ENCODE measurements around the gene F10.

The F10 gene

GRCh38 chr13:113089693-113090414, 32.7 kb upstream of the F10 start:
- Histone ChIP-seq H3K14ac (ENCODE audit: low read length) (no peak overlapping the region), H2BK12ac (ENCODE audit: low read length) (no peak overlapping the region), H3K27me3 (ENCODE audit: control insufficient read depth in 3 of 3, insufficient read depth in 3 of 3, low read depth in 1 of 3, low read length in 3 of 3) (no peaks in the 10 kb centered on the region), H3K23ac (ENCODE audit: low read depth, low read length, poor library complexity) (no peak overlapping the region), H3K27ac (replicated peaks; ENCODE audit: low read length) (no peak overlapping the region), H2AFZ (ENCODE audit: low read length) (no peak overlapping the region), H3K18ac (ENCODE audit: low read length) (no peak overlapping the region), H3K9ac (ENCODE audit: low read depth, low read length, poor library complexity) (no peak overlapping the region), H2AK5ac (ENCODE audit: low read depth, low read length) (no peak overlapping the region), H4K91ac (ENCODE audit: low read depth, low read length, poor library complexity) (no peak overlapping the region), H3K4me1 (ENCODE audit: control insufficient read depth in 2 of 2, insufficient read depth in 1 of 2, low read depth in 1 of 2, low read length in 2 of 2) (peaks cover 0 to 6% of the 10 kb centered on the region in 2 donors), H3K79me1 (ENCODE audit: low read depth, low read length) (no peaks in the 10 kb centered on the region), H3K4ac (ENCODE audit: low read length) (no peak overlapping the region), H3K9me3 (replicated peaks in 1 of 2; ENCODE audit: control insufficient read depth in 2 of 2, insufficient read depth in 1 of 2, low read depth in 1 of 2, low read length in 2 of 2) (no peaks in the 10 kb centered on the region), H4K8ac (ENCODE audit: low read depth, low read length) (no peak overlapping the region), H2BK15ac (ENCODE audit: low read length) (no peak overlapping the region), H2BK120ac (ENCODE audit: low read depth, low read length) (no peak overlapping the region), H2BK5ac (ENCODE audit: low read length) (no peak overlapping the region), H3K36me3 (replicated peaks in 1 of 2; ENCODE audit: control insufficient read depth in 2 of 2, insufficient read depth in 2 of 2, low read length in 2 of 2) (peaks cover 26 to 28% of the 10 kb centered on the region in 2 donors), H3K4me3 (ENCODE audit: low read length in 2 of 2) (no peak overlapping the region), H3K4me2 (ENCODE audit: insufficient read depth, low read length, poor library complexity, severe bottlenecking) (no peak overlapping the region)
- no peak for DNase-seq (ENCODE audit: low spot score)
- WGBS, 2 donors (ENCODE audit: extremely low coverage in 2 of 2, insufficient read length in 2 of 2, insufficient replicate concordance in 1 of 2): no CpG with 5 or more reads among the region's 36 CpGs

- no peak overlapping the region for H2BK5ac ChIP-seq (ENCODE audit: low read length)
- H3K9ac ChIP-seq (ENCODE audit: low read depth, low read length, poor library complexity): no peak overlapping the region
- no peaks in the 10 kb centered on the region for H3K9me3 ChIP-seq (replicated peaks in 1 of 2; ENCODE audit: control insufficient read depth in 2 of 2, insufficient read depth in 1 of 2, low read depth in 1 of 2, low read length in 2 of 2)
- no peak overlapping the region for H3K14ac ChIP-seq (ENCODE audit: low read length)
- no peak overlapping the region for H3K4ac ChIP-seq (ENCODE audit: low read length)
- H3K27ac ChIP-seq (replicated peaks; ENCODE audit: low read length): no peak overlapping the region
- no peak overlapping the region for H2BK15ac ChIP-seq (ENCODE audit: low read length)
- H3K36me3 ChIP-seq (replicated peaks in 1 of 2; ENCODE audit: control insufficient read depth in 2 of 2, insufficient read depth in 2 of 2, low read length in 2 of 2): peaks cover 21 to 28% of the 10 kb centered on the region in 2 donors
- no peak overlapping the region for H2AK5ac ChIP-seq (ENCODE audit: low read depth, low read length)
- no peak overlapping the region for H4K8ac ChIP-seq (ENCODE audit: low read depth, low read length)
- H3K18ac ChIP-seq (ENCODE audit: low read length): no peak overlapping the region
- DNase-seq (ENCODE audit: low spot score): no peak
- H2AFZ ChIP-seq (ENCODE audit: low read length): no peak overlapping the region
- H3K23ac ChIP-seq (ENCODE audit: low read depth, low read length, poor library complexity): no peak overlapping the region
- no peak overlapping the region for H4K91ac ChIP-seq (ENCODE audit: low read depth, low read length, poor library complexity)
- H3K4me2 ChIP-seq (ENCODE audit: insufficient read depth, low read length, poor library complexity, severe bottlenecking): no peak overlapping the region
- no peak overlapping the region for H2BK120ac ChIP-seq (ENCODE audit: low read depth, low read length)
- WGBS, 2 donors (ENCODE audit: extremely low coverage in 2 of 2, insufficient read length in 2 of 2, insufficient replicate concordance in 1 of 2): no CpG with 5 or more reads among the region's 13 CpGs
- no peak overlapping the region for H3K4me3 ChIP-seq (ENCODE audit: low read length in 2 of 2)
- H2BK12ac ChIP-seq (ENCODE audit: low read length): no peak overlapping the region
- H3K27me3 ChIP-seq (ENCODE audit: control insufficient read depth in 3 of 3, insufficient read depth in 3 of 3, low read depth in 1 of 3, low read length in 3 of 3): no peaks in the 10 kb centered on the region
- no peaks in the 10 kb centered on the region for H3K79me1 ChIP-seq (ENCODE audit: low read depth, low read length)
- H3K4me1 ChIP-seq (ENCODE audit: control insufficient read depth in 2 of 2, insufficient read depth in 1 of 2, low read depth in 1 of 2, low read length in 2 of 2): peaks cover 0 to 6% of the 10 kb centered on the region in 2 donors
Measured at GRCh38 chr13:113090415-113090770, 32.2 kb upstream of the F10 start.

- H3K4ac ChIP-seq (ENCODE audit: low read length): no peak overlapping the region
- H2AK5ac ChIP-seq (ENCODE audit: low read depth, low read length): no peak overlapping the region
- WGBS, 2 donors (ENCODE audit: extremely low coverage in 2 of 2, insufficient read length in 2 of 2, insufficient replicate concordance in 1 of 2): no CpG with 5 or more reads among the region's 24 CpGs
- no peak overlapping the region for H3K4me3 ChIP-seq (ENCODE audit: low read length in 2 of 2)
- H2BK5ac ChIP-seq (ENCODE audit: low read length): peak overlapping the region; percentile 13
- peaks cover 0 to 6% of the 10 kb centered on the region in 2 donors for H3K4me1 ChIP-seq (ENCODE audit: control insufficient read depth in 2 of 2, insufficient read depth in 1 of 2, low read depth in 1 of 2, low read length in 2 of 2)
- no peak overlapping the region for H3K14ac ChIP-seq (ENCODE audit: low read length)
- H2BK120ac ChIP-seq (ENCODE audit: low read depth, low read length): no peak overlapping the region
- no peaks in the 10 kb centered on the region for H3K9me3 ChIP-seq (replicated peaks in 1 of 2; ENCODE audit: control insufficient read depth in 2 of 2, insufficient read depth in 1 of 2, low read depth in 1 of 2, low read length in 2 of 2)
- no peaks in the 10 kb centered on the region for H3K79me1 ChIP-seq (ENCODE audit: low read depth, low read length)
- H3K18ac ChIP-seq (ENCODE audit: low read length): no peak overlapping the region
- no peak overlapping the region for H4K91ac ChIP-seq (ENCODE audit: low read depth, low read length, poor library complexity)
- no peaks in the 10 kb centered on the region for H3K27me3 ChIP-seq (ENCODE audit: control insufficient read depth in 3 of 3, insufficient read depth in 3 of 3, low read depth in 1 of 3, low read length in 3 of 3)
- no peak overlapping the region for H3K9ac ChIP-seq (ENCODE audit: low read depth, low read length, poor library complexity)
- no peak overlapping the region for H2BK12ac ChIP-seq (ENCODE audit: low read length)
- peaks cover 21 to 28% of the 10 kb centered on the region in 2 donors for H3K36me3 ChIP-seq (replicated peaks in 1 of 2; ENCODE audit: control insufficient read depth in 2 of 2, insufficient read depth in 2 of 2, low read length in 2 of 2)
- H2BK15ac ChIP-seq (ENCODE audit: low read length): no peak overlapping the region
- H3K27ac ChIP-seq (replicated peaks; ENCODE audit: low read length): no peak overlapping the region
- no peak overlapping the region for H3K4me2 ChIP-seq (ENCODE audit: insufficient read depth, low read length, poor library complexity, severe bottlenecking)
- H3K23ac ChIP-seq (ENCODE audit: low read depth, low read length, poor library complexity): no peak overlapping the region
- H4K8ac ChIP-seq (ENCODE audit: low read depth, low read length): no peak overlapping the region
- no peak for DNase-seq (ENCODE audit: low spot score)
- H2AFZ ChIP-seq (ENCODE audit: low read length): no peak overlapping the region
Measured at GRCh38 chr13:113090806-113091205, 31.8 kb upstream of the F10 start.

GRCh38 chr13:113091211-113091771, 31.3 kb upstream of the F10 start:
- no peak overlapping the region for H3K27ac ChIP-seq (replicated peaks; ENCODE audit: low read length)
- WGBS, 2 donors (ENCODE audit: extremely low coverage in 2 of 2, insufficient read length in 2 of 2, insufficient replicate concordance in 1 of 2): no CpG with 5 or more reads among the region's 30 CpGs
- H3K14ac ChIP-seq (ENCODE audit: low read length): no peak overlapping the region
- H2AK5ac ChIP-seq (ENCODE audit: low read depth, low read length): no peak overlapping the region
- H3K4me3 ChIP-seq (ENCODE audit: low read length in 2 of 2): no peak overlapping the region
- DNase-seq (ENCODE audit: low spot score): no peak
- no peak overlapping the region for H3K9ac ChIP-seq (ENCODE audit: low read depth, low read length, poor library complexity)
- H3K27me3 ChIP-seq (ENCODE audit: control insufficient read depth in 3 of 3, insufficient read depth in 3 of 3, low read depth in 1 of 3, low read length in 3 of 3): no peaks in the 10 kb centered on the region
- H2AFZ ChIP-seq (ENCODE audit: low read length): no peak overlapping the region
- H3K9me3 ChIP-seq (replicated peaks in 1 of 2; ENCODE audit: control insufficient read depth in 2 of 2, insufficient read depth in 1 of 2, low read depth in 1 of 2, low read length in 2 of 2): no peaks in the 10 kb centered on the region
- no peak overlapping the region for H4K91ac ChIP-seq (ENCODE audit: low read depth, low read length, poor library complexity)
- no peak overlapping the region for H2BK12ac ChIP-seq (ENCODE audit: low read length)
- peaks cover 0 to 6% of the 10 kb centered on the region in 2 donors for H3K4me1 ChIP-seq (ENCODE audit: control insufficient read depth in 2 of 2, insufficient read depth in 1 of 2, low read depth in 1 of 2, low read length in 2 of 2)
- no peak overlapping the region for H4K8ac ChIP-seq (ENCODE audit: low read depth, low read length)
- H3K79me1 ChIP-seq (ENCODE audit: low read depth, low read length): no peaks in the 10 kb centered on the region
- no peak overlapping the region for H3K18ac ChIP-seq (ENCODE audit: low read length)
- no peak overlapping the region for H2BK120ac ChIP-seq (ENCODE audit: low read depth, low read length)
- H2BK5ac ChIP-seq (ENCODE audit: low read length): peak overlapping the region; percentile 13
- H3K4ac ChIP-seq (ENCODE audit: low read length): no peak overlapping the region
- H3K36me3 ChIP-seq (replicated peaks in 1 of 2; ENCODE audit: control insufficient read depth in 2 of 2, insufficient read depth in 2 of 2, low read length in 2 of 2): peaks cover 21 to 28% of the 10 kb centered on the region in 2 donors
- H2BK15ac ChIP-seq (ENCODE audit: low read length): no peak overlapping the region
- H3K23ac ChIP-seq (ENCODE audit: low read depth, low read length, poor library complexity): no peak overlapping the region
- H3K4me2 ChIP-seq (ENCODE audit: insufficient read depth, low read length, poor library complexity, severe bottlenecking): no peak overlapping the region
